ENCODE measurements around the gene SUSD6.
"Not testable (repeated sequence)": the region's sequence is repeated elsewhere in the genome, so short reads cannot be mapped to it uniquely, and the experiment has no call there.

Gene SUSD6

GRCh38 chr14:69632593-69633151 is 21.3 kb downstream of the SUSD6 start:
- Histone ChIP-seq H3K36me3 (ENCODE audit: insufficient read depth, low read length) (no peaks in the 10 kb centered on the region), H3K9ac (ENCODE audit: insufficient read length) (no peak overlapping the region), H3K9me3 (ENCODE audit: low read depth, low read length) (no peaks in the 10 kb centered on the region)

GRCh38 chr14:69633238-69633637 is 21.8 kb downstream of the SUSD6 start:
- Histone ChIP-seq H3K9ac (ENCODE audit: insufficient read length) (no peak overlapping the region), H3K27ac (no peak overlapping the region), H3K9me3 (ENCODE audit: low read depth, low read length) (no peaks in the 10 kb centered on the region), H3K4me3 (no peak overlapping the region), H3K36me3 (ENCODE audit: insufficient read depth, low read length) (no peaks in the 10 kb centered on the region)
- TF ChIP-seq FOXP2 (optimal IDR thresholded peaks at IDR 0.05; ENCODE audit: control extremely low read depth, extremely low read length, insufficient read depth) (no peak), EZH2 (IDR thresholded peaks at IDR 0.05) (no peak), POLR2AphosphoS5 (IDR thresholded peaks at IDR 0.05; ENCODE audit: borderline replicate concordance, low read depth, low read length) (no peak)
- DNase-seq (ENCODE audit: low read depth, low spot score), result no peak

More at GRCh38 chr14:69632593-69633151, 21.3 kb downstream of the SUSD6 start:
- H3K4me3 ChIP-seq, result no peak overlapping the region
- DNase-seq (ENCODE audit: low read depth, low spot score), result no peak
- TF ChIP-seq FOXP2 (optimal IDR thresholded peaks at IDR 0.05; ENCODE audit: control extremely low read depth, extremely low read length, insufficient read depth) (no peak), POLR2AphosphoS5 (IDR thresholded peaks at IDR 0.05; ENCODE audit: borderline replicate concordance, low read depth, low read length) (no peak), EZH2 (IDR thresholded peaks at IDR 0.05) (no peak)
- H3K27ac ChIP-seq, result no peak overlapping the region

- Histone ChIP-seq H3K36me3 (ENCODE audit: insufficient read depth, low read length) (no peaks in the 10 kb centered on the region), H3K9ac (ENCODE audit: insufficient read length) (no peak overlapping the region), H3K9me3 (ENCODE audit: low read depth, low read length) (0 out of 2 replicates have a peak, but pooled peaks cover 3% of the 10 kb centered on the region), H3K4me3 (no peak overlapping the region), H3K27ac (no peak overlapping the region)
- DNase-seq (ENCODE audit: low read depth, low spot score), result no peak
- TF ChIP-seq POLR2AphosphoS5 (IDR thresholded peaks at IDR 0.05; ENCODE audit: borderline replicate concordance, low read depth, low read length) (no peak), FOXP2 (optimal IDR thresholded peaks at IDR 0.05; ENCODE audit: control extremely low read depth, extremely low read length, insufficient read depth) (no peak), EZH2 (IDR thresholded peaks at IDR 0.05) (no peak)
Measured at GRCh38 chr14:69635981-69636639, 24.7 kb downstream of the SUSD6 start.

GRCh38 chr14:69636718-69637480 is 25.5 kb downstream of the SUSD6 start:
- no peak for TF ChIP-seq EZH2 (IDR thresholded peaks at IDR 0.05)
- no peak for TF ChIP-seq FOXP2 (optimal IDR thresholded peaks at IDR 0.05; ENCODE audit: control extremely low read depth, extremely low read length, insufficient read depth)
- TF ChIP-seq POLR2AphosphoS5 (IDR thresholded peaks at IDR 0.05; ENCODE audit: borderline replicate concordance, low read depth, low read length), result no peak
- no peak overlapping the region for H3K4me3 ChIP-seq
- no peaks in the 10 kb centered on the region for H3K36me3 ChIP-seq (ENCODE audit: insufficient read depth, low read length)
- 0 out of 2 replicates have a peak, but pooled peaks cover 3% of the 10 kb centered on the region for H3K9me3 ChIP-seq (ENCODE audit: low read depth, low read length)
- no peak for DNase-seq (ENCODE audit: low read depth, low spot score)
- H3K27ac ChIP-seq, result no peak overlapping the region
- no peak overlapping the region for H3K9ac ChIP-seq (ENCODE audit: insufficient read length)

GRCh38 chr14:69637503-69638031 is 26.2 kb downstream of the SUSD6 start:
- DNase-seq (ENCODE audit: low read depth, low spot score), result no peak
- H3K4me3 ChIP-seq, result no peak overlapping the region
- H3K36me3 ChIP-seq (ENCODE audit: insufficient read depth, low read length), result no peaks in the 10 kb centered on the region
- TF ChIP-seq FOXP2 (optimal IDR thresholded peaks at IDR 0.05; ENCODE audit: control extremely low read depth, extremely low read length, insufficient read depth), result no peak
- TF ChIP-seq POLR2AphosphoS5 (IDR thresholded peaks at IDR 0.05; ENCODE audit: borderline replicate concordance, low read depth, low read length), result no peak
- TF ChIP-seq EZH2 (IDR thresholded peaks at IDR 0.05), result no peak
- no peak overlapping the region for H3K9ac ChIP-seq (ENCODE audit: insufficient read length)
- no peak overlapping the region for H3K27ac ChIP-seq
- 0 out of 2 replicates have a peak, but pooled peaks cover 3% of the 10 kb centered on the region for H3K9me3 ChIP-seq (ENCODE audit: low read depth, low read length)

GRCh38 chr14:69640931-69641330 is 29.5 kb downstream of the SUSD6 start:
- TF ChIP-seq POLR2AphosphoS5 (IDR thresholded peaks at IDR 0.05; ENCODE audit: borderline replicate concordance, low read depth, low read length), result no peak
- no peak for TF ChIP-seq FOXP2 (optimal IDR thresholded peaks at IDR 0.05; ENCODE audit: control extremely low read depth, extremely low read length, insufficient read depth)
- TF ChIP-seq EZH2 (IDR thresholded peaks at IDR 0.05), result no peak
- no peak overlapping the region for H3K9ac ChIP-seq (ENCODE audit: insufficient read length)
- no peak overlapping the region for H3K4me3 ChIP-seq
- H3K36me3 ChIP-seq (ENCODE audit: insufficient read depth, low read length), result no peaks in the 10 kb centered on the region
- H3K9me3 ChIP-seq (ENCODE audit: low read depth, low read length), result 0 out of 2 replicates have a peak, but pooled peaks cover 3% of the 10 kb centered on the region
- no peak overlapping the region for H3K27ac ChIP-seq
- no peak for DNase-seq (ENCODE audit: low read depth, low spot score)

- not testable (repeated sequence) for DNase-seq (ENCODE audit: low read depth, low spot score); H3K36me3 ChIP-seq (ENCODE audit: insufficient read depth, low read length); H3K9me3 ChIP-seq (ENCODE audit: low read depth, low read length); H3K27ac ChIP-seq; H3K4me3 ChIP-seq; H3K9ac ChIP-seq (ENCODE audit: insufficient read length)
Measured at GRCh38 chr14:69642212-69642793, 30.9 kb downstream of the SUSD6 start.
